ENCODE measurements around the gene ARHGAP44. TPM values are rescaled to one million over a fixed set of nuclear protein-coding genes. Genes with fewer than 3 reads are reported as not detected.

ARHGAP44 gene
- total and polyA plus RNA-seq, 2 of the 4 experiments (the other 2 are of a cell fraction) = 0.54 to 1.0 TPM

DNA sequence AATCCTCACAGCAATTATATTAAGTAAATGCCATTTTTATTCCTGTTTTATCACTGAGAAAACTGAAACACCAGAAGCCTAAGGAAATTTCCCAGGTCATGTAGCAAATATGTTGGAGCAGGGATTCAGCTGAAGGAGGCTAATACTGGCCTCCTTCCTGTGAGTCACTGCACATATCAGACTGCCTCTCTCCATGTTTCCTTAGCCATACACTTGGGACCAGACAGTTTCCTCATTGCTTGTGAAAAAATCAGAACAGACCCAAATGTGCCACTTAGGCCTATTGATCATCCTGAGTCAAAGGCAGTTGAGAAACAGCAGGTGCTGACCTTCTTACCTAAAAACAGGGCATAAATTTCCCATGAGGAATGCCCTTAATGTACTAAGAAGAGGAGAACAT lies 247.5 kb downstream of the ARHGAP44 start:
- no peak overlapping the region for H2AFZ ChIP-seq (replicated peaks; ENCODE audit: low read length, poor library complexity)
- DNase-seq = peak; percentile 11
- no peak overlapping the region for H3K4me3 ChIP-seq (ENCODE audit: insufficient read depth, low read depth, low read length)
- H3K36me3 ChIP-seq (ENCODE audit: control insufficient read depth, insufficient read depth, low read length) = no peaks in the 10 kb centered on the region
- H3K4ac ChIP-seq (ENCODE audit: low read depth, low read length) = no peak overlapping the region
- H2BK5ac ChIP-seq (ENCODE audit: low read depth, low read length, poor library complexity, severe bottlenecking) = no peak overlapping the region
- H4K91ac ChIP-seq (ENCODE audit: insufficient read depth, low read depth, low read length) = no peak overlapping the region
- H3K9me1 ChIP-seq (ENCODE audit: insufficient read depth, low read length) = no peaks in the 10 kb centered on the region
- H2AK9ac ChIP-seq (replicated peaks; ENCODE audit: low read depth, low read length, poor library complexity) = no peak overlapping the region
- H4K5ac ChIP-seq (ENCODE audit: low read depth, low read length) = no peak overlapping the region
- in situ Hi-C loops (cut with MboI; ENCODE audit: low sequenced_read_pairs) (no loop called here), dilution Hi-C loops (cut with HindIII; ENCODE audit: low sequenced_read_pairs, unreplicated experiment) (no loop called here), intact Hi-C loops (cut with micrococcal nuclease) (loop anchor here (10.0 kb wide), 1 partner anchor 1888 kb away; no protein-coding TSS in a partner anchor)
- H3K27ac ChIP-seq (ENCODE audit: insufficient read depth, low read length) = no peak overlapping the region
- H2BK120ac ChIP-seq (ENCODE audit: low read depth, low read length) = no peak overlapping the region
- peaks cover 18% of the 10 kb centered on the region for H3K27me3 ChIP-seq (ENCODE audit: control insufficient read depth, insufficient read depth, low read length)
- H3K56ac ChIP-seq (ENCODE audit: extremely low read depth, insufficient read depth, low read length) = no peak overlapping the region
- TF ChIP-seq POLR2A (IDR thresholded peaks at IDR 0.05; ENCODE audit: low read depth, low read length) = no peak
- no peak for TF ChIP-seq RCOR1 (IDR thresholded peaks at IDR 0.05; ENCODE audit: insufficient replicate concordance, low read length)
- no peak for TF ChIP-seq NFE2L2 (IDR thresholded peaks at IDR 0.05; ENCODE audit: low read depth, low read length)
- ChIA-PET CTCF (no interaction called here), POLR2A (ENCODE audit: unreplicated experiment) (no interaction called here)
- no peak overlapping the region for H3K14ac ChIP-seq (replicated peaks; ENCODE audit: low read depth, low read length)
- BruUV-seq (replicated peaks) = no TSS peak
- H4K8ac ChIP-seq (ENCODE audit: low read depth in 2 of 2, low read length in 2 of 2) = no peak overlapping the region
- no peaks in the 10 kb centered on the region for H3K79me1 ChIP-seq (ENCODE audit: low read depth in 1 of 2, low read length in 2 of 2)
- H4K20me1 ChIP-seq (ENCODE audit: insufficient read depth, low read length) = no peaks in the 10 kb centered on the region
- no peak overlapping the region for H3K4me2 ChIP-seq (ENCODE audit: low read depth, low read length)
- H3K18ac ChIP-seq (ENCODE audit: low read depth, low read length) = no peak overlapping the region
- no peak overlapping the region for H3K9ac ChIP-seq (ENCODE audit: low read depth, low read length)
- ATAC-seq (ENCODE audit: low read depth) = no peak
- no peak overlapping the region for H2AK5ac ChIP-seq (ENCODE audit: low read depth, low read length)
- H3K4me1 ChIP-seq (ENCODE audit: control insufficient read depth, insufficient read depth, low read length) = no peaks in the 10 kb centered on the region
- no peak overlapping the region for H2BK15ac ChIP-seq (ENCODE audit: low read depth, low read length)
- 0 out of 2 replicates have a peak, but pooled peaks cover 2% of the 10 kb centered on the region for H3K9me3 ChIP-seq (ENCODE audit: control insufficient read depth, insufficient read depth, low read length)
- no peak overlapping the region for H3K23ac ChIP-seq (ENCODE audit: low read depth, low read length)
- no peak overlapping the region for H2BK20ac ChIP-seq (ENCODE audit: low read depth, low read length)

All from IMR-90 (cell line).